ENCODE results near the gene AMIGO1. TPM values are rescaled to one million over a fixed set of nuclear protein-coding genes. Genes with fewer than 3 reads are reported as not detected.
A peak's percentile ranks its signal among the peaks of the same experiment; 100 is the strongest.

AMIGO1 gene
- total and polyA plus RNA-seq, 2 of the 8 experiments (the other 6 are each of a cell fraction or from before 2014, with no cell fraction given), result 1.5 to 2.7 TPM

DNA sequence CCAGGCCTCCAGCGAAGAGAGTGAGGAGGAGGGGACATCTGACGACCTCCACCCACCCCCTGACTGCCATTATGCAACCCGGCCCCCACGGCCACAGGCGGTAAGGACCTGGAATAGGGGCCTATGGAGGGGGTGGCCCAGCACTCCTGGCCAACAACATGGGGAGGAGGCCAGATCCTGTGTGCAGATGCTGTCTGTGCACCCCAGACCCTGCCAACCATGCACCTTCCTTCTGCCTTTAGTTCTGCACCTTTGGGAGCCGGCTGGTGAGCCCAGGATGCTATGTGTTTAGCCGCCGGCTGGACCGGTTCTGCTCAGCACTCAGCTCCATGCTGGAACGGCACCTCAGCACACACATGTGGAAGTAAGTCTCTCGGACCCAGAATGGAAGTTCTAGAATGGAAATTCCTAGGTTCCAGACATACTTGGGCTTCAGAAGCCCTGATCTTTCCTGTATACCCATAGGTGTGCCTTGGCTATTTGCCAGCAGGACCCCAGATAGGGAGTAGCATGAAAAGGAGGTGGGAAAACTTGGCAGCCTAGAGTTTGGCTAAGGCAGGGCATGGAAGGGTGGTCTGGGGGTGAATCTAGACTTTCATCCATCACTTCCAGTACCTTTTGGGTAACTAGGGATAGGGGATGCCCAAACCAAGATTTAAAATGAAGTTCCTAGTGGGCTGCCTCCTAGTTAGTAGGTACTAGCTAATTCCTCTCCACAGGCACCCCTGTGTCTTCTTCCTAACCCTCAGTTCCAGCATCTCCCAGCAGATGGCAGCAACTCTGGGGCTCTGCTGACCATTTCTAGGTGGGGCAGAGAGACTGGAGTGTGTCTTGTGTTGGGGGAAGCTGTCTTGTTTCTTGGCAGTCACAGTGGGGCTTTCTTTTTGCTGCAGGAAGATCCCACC lies 19.2 kb downstream of the AMIGO1 start (continued):
- TF ChIP-seq RAD21 (IDR thresholded peaks at IDR 0.05 in 1 of 2, conservative IDR thresholded peaks at IDR 0.05 in 1 of 2; ENCODE audit: low read depth in 2 of 2, low read length in 2 of 2), result peak; percentile 35 to 67; a peak in 3 of 4 replicates
